ENCODE results near the gene GH2.
A peak's percentile ranks its signal among the peaks of the same experiment; 100 is the strongest.
"Not testable (repeated sequence)": the region's sequence is repeated elsewhere in the genome, so short reads cannot be mapped to it uniquely, and the experiment has no call there.

Gene GH2

DNA sequence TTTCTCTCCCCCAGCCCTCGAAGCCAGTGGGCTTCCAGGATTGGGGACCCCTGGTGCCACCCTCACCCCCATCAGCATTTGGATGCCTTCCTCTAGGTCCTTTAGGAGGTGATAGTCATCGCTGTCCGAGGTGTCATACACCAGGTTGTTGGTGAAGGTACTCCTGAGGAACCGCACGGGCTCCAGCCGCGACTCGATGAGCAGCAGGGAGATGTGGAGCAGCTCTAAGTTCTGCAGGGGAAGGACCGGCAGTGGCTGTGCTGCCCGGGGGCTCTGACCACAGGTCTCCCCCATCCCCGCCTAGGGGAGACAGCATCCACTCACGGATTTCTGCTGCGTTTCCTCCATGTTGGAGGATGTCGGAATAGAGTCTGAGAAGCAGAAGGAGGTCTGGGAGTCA lies 28.4 kb upstream of the GH2 start:
- no peak for DNase-seq

DNA sequence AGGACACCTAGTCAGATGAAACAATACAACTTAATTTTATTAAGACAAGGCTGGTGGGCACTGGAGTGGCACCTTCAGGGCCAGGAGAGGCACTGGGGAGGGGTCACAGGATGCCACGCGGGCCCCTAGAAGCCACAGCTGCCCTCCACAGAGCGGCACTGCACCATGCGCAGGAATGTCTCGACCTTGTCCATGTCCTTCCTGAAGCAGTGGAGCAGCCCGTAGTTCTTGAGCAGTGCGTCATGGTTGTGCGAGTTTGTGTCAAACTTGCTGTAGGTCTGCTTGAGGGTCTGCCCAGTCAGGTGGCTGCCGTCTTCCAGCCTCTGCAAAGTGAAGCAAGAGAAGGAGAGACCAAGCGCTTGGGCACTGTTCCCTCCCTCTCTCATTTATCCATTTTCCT lies 27.8 kb upstream of the GH2 start:
- not testable (repeated sequence) for DNase-seq

- DNase-seq = peak; percentile 1
These were observed 25.5 kb upstream of the GH2 start for GRCh38 chr17:63907161-63907778.

DNA sequence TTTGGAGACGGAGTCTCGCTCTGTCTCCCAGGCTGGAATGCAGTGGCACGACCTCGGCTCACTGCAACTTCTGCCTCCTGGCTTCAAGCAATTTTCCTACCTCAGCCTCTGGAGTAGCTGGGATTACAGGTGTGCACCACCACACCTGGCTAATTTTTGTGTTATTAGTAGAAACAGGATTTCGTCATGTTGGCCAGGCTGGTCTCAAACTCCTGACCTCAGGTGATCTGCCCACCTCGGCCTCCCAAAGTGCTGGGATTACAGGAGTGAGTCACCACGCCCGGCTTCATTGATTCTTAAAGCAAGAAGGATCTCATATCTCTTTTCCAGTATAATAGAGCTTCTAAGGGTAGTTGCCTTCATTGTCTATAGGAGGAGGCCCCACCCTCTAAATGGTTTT lies 23.1 kb upstream of the GH2 start:
- DNase-seq = not testable (repeated sequence)

- DNase-seq = not testable (repeated sequence)
These were observed 22.1 kb upstream of the GH2 start for GRCh38 chr17:63903787-63904201.

DNA sequence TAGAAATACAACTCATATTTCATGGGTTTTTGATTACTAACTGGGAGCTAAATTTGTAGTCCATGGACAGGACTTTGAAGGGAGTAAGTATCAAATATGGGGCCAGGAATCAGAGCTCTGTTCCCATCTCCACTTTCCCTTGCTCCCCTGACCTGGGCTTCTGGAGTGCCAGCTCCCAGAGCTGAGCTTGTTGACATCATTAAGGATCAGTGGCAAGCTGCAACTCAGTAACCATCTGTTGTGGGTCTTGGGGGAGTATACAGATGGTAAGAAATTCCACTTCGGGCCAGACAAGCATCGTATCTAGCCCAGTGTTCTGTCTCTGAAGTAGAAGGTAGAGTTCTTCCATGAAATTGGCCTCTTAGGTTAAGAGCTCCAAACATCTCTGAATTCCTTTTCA lies 20.2 kb upstream of the GH2 start:
- DNase-seq = not testable (repeated sequence)

- DNase-seq = not testable (repeated sequence)
These were observed 17.4 kb upstream of the GH2 start for GRCh38 chr17:63898899-63899798.

DNA sequence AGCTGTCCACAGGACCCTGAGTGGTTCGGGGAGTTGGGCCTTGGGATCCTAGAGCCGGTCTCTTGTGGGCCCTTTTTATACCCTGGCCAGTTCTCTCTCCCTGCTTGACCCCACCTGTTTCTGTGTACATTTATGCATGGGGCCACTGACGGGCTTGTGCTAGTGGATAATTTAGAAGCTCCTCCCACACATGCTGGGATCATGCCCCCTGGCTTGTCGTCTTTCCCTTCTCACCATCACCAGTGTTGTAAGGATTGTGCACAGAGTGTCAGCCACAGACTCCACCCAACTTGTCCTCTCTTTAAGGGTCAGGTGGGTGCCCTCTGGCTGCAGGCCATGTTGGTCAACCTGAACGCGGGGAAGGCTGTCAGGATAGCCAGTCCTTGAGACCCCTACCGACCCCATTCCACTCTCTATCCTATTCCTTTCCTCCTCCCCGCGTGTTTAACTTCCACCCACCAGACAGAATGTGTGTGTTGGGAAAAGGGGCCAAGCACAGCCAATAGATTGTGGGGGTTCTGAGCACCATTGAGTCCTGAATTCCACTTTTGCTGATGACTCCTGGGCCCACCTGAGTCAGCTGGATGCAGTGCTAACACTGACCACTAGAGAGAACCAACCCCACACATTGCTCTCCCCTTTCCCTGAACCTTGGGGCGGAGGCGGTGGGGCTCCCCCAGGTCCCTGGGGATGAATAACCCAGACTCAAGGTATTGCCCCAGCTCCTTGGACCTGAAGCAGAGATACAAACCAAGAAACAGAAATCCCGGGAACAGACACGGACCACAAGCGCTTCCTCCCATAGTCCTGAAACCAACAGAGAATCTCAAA lies 15.0 kb upstream of the GH2 start, which contains the start of gene CSH1:
TSS of gene CSH1 (minus strand) at position 51 of the 831 bp plus-strand sequence. CDS start 63 bp downstream, outside the sequence.
- DNase-seq = not testable (repeated sequence)

DNA sequence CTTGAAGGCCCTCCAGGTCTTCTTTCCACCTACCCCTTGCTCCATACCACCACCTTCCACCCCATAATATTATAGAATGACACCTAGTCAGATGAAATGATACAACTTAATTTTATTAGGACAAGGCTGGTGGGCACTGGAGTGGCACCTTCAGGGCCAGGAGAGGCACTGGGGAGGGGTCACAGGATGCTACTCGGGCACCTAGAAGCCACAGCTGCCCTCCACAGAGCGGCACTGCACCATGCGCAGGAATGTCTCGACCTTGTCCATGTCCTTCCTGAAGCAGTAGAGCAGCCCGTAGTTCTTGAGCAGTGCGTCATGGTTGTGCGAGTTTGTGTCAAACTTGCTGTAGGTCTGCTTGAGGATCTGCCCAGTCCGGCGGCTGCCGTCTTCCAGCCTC lies 13.1 kb upstream of the GH2 start:
- DNase-seq = not testable (repeated sequence)

DNA sequence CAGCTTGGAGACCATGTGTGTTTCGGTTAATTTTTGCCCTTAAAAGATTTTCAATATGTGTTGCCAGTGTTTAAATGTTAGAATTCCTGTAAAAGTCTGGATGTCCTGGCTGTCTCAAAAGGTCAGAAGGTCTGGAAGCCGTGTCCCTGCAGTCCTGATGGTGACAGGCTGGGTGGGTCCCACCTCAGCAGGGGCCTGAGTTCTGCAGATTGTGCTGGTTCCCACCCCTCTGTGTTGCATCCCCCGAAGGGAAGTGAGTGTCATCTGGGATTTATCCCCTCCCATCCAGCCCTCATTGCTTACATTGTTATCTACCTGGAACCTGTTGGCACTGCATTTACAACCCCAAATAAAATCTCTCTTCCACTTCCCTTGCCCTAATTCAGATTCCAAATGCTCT lies 12.3 kb upstream of the GH2 start:
- not testable (repeated sequence) for DNase-seq

DNA sequence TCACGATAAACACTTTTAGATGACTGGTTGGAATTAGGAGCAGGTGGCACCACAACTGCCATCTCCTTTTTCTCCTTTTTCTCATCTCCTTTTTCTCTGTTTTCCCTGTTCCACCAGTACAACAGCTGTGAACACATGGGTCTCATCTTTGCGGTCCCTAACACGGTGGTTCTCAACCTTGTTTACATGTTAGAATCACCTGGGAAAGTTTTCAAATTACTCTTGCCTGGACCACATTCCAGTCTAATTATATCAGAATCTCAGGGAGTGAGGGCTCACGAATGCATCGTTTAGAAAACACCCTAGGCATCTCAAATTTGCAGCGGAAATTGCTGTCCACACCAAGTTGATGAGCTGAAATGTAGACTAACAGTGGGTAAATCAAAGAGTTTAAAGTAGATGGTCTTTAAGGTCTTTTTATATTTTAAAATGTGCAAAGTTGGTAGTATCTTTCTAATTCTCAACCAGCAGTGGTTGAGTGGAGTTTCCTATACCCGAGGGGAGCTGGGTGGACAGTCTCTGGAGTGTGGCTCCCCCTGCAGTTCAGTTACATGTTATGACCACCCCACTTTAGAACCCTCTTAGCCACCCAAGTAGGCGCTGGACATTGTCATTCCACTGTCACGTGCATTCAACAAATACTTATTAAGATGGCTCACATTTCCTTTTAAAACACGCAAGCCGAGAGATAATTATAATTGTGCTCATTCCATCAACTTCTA lies 10.7 kb upstream of the GH2 start:
- not testable (repeated sequence) for DNase-seq

- DNase-seq = not testable (repeated sequence)
These were observed 7.5 kb upstream of the GH2 start for GRCh38 chr17:63889026-63889848.

DNA sequence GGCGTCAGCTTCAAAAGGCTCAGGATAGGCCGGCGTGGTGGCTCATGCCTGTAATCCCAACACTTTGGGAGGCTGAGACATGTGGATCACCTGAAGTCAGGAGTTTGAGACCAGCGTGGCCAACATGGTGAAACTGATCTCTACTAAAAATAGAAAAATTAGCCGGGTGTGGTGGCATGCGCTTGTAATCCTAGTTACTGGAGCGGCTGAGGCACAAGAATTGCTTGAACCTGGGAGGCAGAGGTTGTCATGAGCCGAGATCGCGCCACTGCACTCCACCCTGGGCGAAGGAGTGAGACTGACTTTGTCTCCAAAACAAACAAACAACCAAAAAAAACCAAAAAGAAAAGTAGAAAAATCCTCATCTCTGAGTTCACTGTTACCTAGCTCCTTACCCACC lies 3.4 kb upstream of the GH2 start:
- DNase-seq = not testable (repeated sequence)

DNA sequence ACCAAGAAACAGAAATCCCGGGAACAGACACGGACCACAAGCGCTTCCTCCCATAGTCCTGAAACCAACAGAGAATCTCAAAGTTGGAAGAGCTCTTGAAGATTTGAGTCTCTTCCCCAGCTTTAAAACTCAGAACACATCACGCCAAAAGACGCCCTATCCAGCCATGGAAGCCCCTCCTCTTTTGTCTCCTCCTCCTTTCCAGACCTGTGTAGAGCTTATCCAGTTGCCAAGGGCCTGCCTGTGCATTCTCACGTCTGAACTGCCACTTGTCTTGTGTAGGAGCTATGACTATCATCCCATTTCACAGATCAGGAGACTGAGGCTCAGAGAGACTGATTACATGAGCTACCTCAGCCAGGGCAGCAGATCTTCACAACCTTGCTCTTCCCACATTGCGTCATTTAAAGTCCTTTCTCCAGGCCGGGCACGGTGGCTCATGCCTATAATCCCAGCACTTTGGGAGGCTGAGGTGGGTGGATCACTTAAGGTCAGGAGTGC lies 932 bp upstream of the GH2 start:
- DNase-seq = not testable (repeated sequence)

DNA sequence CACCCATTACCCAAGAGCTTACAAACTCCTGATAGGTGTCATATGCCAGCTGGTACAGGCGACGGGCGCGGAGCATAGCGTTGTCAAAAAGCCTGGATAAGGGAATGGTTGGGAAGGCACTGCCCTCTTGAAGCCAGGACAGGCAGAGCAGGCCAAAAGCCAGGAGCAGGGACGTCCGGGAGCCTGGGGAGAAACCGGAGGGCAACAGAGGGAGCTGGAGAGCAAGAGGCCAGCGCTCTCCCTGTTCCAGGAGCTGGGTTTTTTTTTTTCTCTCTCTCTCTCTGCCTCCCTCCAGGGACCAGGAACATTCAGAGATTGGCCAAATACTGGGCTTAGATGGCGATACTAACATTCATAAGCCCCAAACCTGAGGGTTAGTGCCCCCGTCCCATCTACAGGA lies 407 bp downstream of the GH2 start:
- not testable (repeated sequence) for DNase-seq

GRCh38 chr17:63880706-63881105 lies 1.0 kb downstream of the GH2 start:
- DNase-seq = no peak

DNA sequence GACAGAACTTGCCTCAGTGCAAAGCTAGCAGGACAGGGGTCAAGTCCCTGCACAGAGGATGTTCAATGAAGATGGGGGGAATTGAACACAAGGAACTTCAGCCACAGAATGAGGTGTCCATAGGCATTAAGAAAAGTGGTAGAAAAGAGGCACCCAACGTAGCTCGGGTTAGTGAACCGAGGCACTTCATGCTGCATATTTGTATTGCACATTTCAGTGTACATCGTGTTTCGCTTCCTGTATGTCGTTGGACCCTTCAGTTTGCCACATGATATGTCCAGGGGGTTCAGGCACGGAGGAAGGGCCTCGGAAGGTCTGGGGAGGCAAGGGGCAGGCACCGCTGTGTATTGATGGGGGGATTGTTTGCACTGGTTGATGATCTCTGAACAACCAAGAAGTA lies 3.3 kb downstream of the GH2 start:
- DNase-seq = not testable (repeated sequence)

- DNase-seq = not testable (repeated sequence)
These were observed 7.1 kb downstream of the GH2 start for GRCh38 chr17:63874693-63875092.

DNA sequence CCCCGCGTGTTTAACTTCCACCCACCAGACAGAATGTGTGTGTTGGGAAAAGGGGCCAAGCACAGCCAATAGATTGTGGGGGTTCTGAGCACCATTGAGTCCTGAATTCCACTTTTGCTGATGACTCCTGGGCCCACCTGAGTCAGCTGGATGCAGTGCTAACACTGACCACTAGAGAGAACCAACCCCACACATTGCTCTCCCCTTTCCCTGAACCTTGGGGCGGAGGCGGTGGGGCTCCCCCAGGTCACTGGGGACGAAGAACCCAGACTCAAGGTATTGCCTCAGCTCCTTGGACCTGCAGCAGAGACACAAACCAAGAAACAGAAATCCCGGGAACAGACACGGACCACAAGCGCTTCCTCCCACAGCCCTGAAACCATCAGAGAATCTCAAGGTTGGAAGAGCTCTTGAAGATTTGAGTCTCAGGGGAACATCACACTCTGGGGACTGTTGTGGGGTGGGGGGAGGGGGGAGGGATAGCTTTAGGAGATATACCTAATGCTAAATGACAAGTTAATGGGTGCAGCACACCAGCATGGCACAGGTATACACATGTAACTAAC lies 7.6 kb downstream of the GH2 start:
- DNase-seq = not testable (repeated sequence)

GRCh38 chr17:63873577-63873976 lies 8.2 kb downstream of the GH2 start, which contains the start of gene CSH2:
Gene CSH2 (minus strand): TSS chr17:63873677. CDS start chr17:63873614, 63 bp downstream.
- not testable (repeated sequence) for DNase-seq
